Prostate gland (tissue), 2 donors: ENCODE data around the gene ATXN1. TPM values are rescaled to one million over a fixed set of nuclear protein-coding genes. Genes with fewer than 3 reads are reported as not detected.
"Not testable (repeated sequence)": the region's sequence is repeated elsewhere in the genome, so short reads cannot be mapped to it uniquely, and the experiment has no call there.

Experiments used
- DNase-seq: peaks from one replicate; pipeline ENCODE4 v3.0.0-alpha.2; 2019; ENCODE audit warnings: low spot score
- H3K27ac ChIP-seq, 2 donors: fragments of 200-600 bp; sonication (generic); 2 replicates each; pipeline ENCODE4 v1.5.1; 2017 to 2019
- H3K27me3 ChIP-seq: fragments of 200-600 bp; sonication (generic); replicated peaks from 2 replicates; pipeline ENCODE4 v1.5.1; 2019; ENCODE audit not compliant: insufficient read depth
- H3K36me3 ChIP-seq, 2 donors: fragments of 200-600 bp; sonication (generic); 1 replicate in 1 of 2; 2 replicates in 1 of 2; pipeline versions ENCODE4 v1.5.1 to v1.8.1; 2017 to 2019
- H3K4me1 ChIP-seq: fragments of 200-600 bp; sonication (generic); replicated peaks from 2 replicates; pipeline ENCODE4 v1.5.1; 2019
- H3K4me3 ChIP-seq, 2 donors: fragments of 200-600 bp; sonication (generic); 2 replicates each; pipeline ENCODE4 v1.5.1; 2017 to 2019
- H3K9me3 ChIP-seq: fragments of 200-600 bp; sonication (generic); 2 replicates; pipeline ENCODE4 v1.5.1; 2017
- CTCF ChIP-seq, 4 experiments: fragments of 200-600 bp in 2 of 4; fragments of 450-650 bp in 2 of 4; sonication (generic) in 2 of 4; IDR thresholded peaks; 1 replicate in 3 of 4; 2 replicates in 1 of 4; pipeline ENCODE4 v1.5.1; 2016 to 2019; ENCODE audit warnings: antibody characterized with exemption in 4 of 4, mild to moderate bottlenecking in 2 of 4, moderate library complexity in 2 of 4
- POLR2A ChIP-seq: fragments of 450-650 bp; IDR thresholded peaks from one replicate; pipeline ENCODE4 v1.6.1; 2016; ENCODE audit warnings: antibody characterized with exemption, mild to moderate bottlenecking
- POLR2AphosphoS5 ChIP-seq: sonication (generic); formaldehyde crosslinking; IDR thresholded peaks from one replicate; pipeline ENCODE4 v1.6.1; 2017; ENCODE audit warnings: antibody characterized with exemption
- WGBS: methylation state at CpG from one replicate; pipeline ENCODE4 v1.1.5; 2018; 5-methylcytosine and 5-hydroxymethylcytosine counted together
- intact Hi-C: fragments of 100-400 bp; cut with DNase I; formaldehyde crosslinking; loops from one replicate; pipeline ENCODE4 v1.14.2; 2022
- total RNA-seq, 2 donors: library from RNA; depleted of rRNA; stranded (reverse); fragments of >200 nt; gene quantifications; one replicate each; pipeline ENCODE4 v1.1.0, GENCODE V29; 2016

Gene ATXN1
- total RNA-seq, 2 donors from 2014 or later = 28.5 to 89.0 TPM

GRCh38 chr6:16267428-16268263 lies 493.6 kb downstream of the ATXN1 start:
- H3K27me3 ChIP-seq = no peaks in the 10 kb centered on the region
- no peak for TF ChIP-seq CTCF (IDR thresholded peaks at IDR 0.05)
- no peak for TF ChIP-seq POLR2A
- TF ChIP-seq POLR2AphosphoS5 = no peak
- WGBS = 95% methylated on average over 23 of the region's 23 CpGs
- no peak overlapping the region for H3K4me3 ChIP-seq
- intact Hi-C loops = no loop called here
- H3K9me3 ChIP-seq = no peaks in the 10 kb centered on the region
- no peak overlapping the region for H3K27ac ChIP-seq
- H3K4me1 ChIP-seq = no peaks in the 10 kb centered on the region
- DNase-seq = no peak
- no peaks in the 10 kb centered on the region for H3K36me3 ChIP-seq

- intact Hi-C loops = no loop called here
- Histone ChIP-seq H3K9me3 (no peaks in the 10 kb centered on the region), H3K27me3 (no peaks in the 10 kb centered on the region), H3K4me3 (no peak overlapping the region), H3K27ac (no peak overlapping the region), H3K36me3 (no peaks in the 10 kb centered on the region), H3K4me1 (no peaks in the 10 kb centered on the region)
- no peak for TF ChIP-seq POLR2AphosphoS5
- TF ChIP-seq CTCF (IDR thresholded peaks at IDR 0.05) = no peak
- TF ChIP-seq POLR2A = no peak
- WGBS = 96% methylated on average over 31 of the region's 31 CpGs
- no peak for DNase-seq
These were observed 495.6 kb downstream of the ATXN1 start for GRCh38 chr6:16265351-16266341.

GRCh38 chr6:16264785-16265184 lies 496.5 kb downstream of the ATXN1 start:
- Histone ChIP-seq H3K27me3 (no peaks in the 10 kb centered on the region), H3K27ac (no peak overlapping the region), H3K4me1 (no peaks in the 10 kb centered on the region), H3K36me3 (no peaks in the 10 kb centered on the region), H3K4me3 (no peak overlapping the region), H3K9me3 (no peaks in the 10 kb centered on the region)
- WGBS = 84% methylated on average over 2 of the region's 2 CpGs
- intact Hi-C loops = no loop called here
- no peak for DNase-seq
- TF ChIP-seq POLR2AphosphoS5 (no peak), CTCF (IDR thresholded peaks at IDR 0.05) (no peak), POLR2A (no peak)

GRCh38 chr6:16263464-16264099 lies 497.7 kb downstream of the ATXN1 start:
- H3K9me3 ChIP-seq, intact Hi-C loops, DNase-seq, H3K4me1 ChIP-seq, H3K36me3 ChIP-seq, H3K4me3 ChIP-seq, H3K27ac ChIP-seq, H3K27me3 ChIP-seq: not testable (repeated sequence)
- WGBS = 88% methylated on average over 13 of the region's 13 CpGs

- H3K27me3 ChIP-seq, DNase-seq, H3K9me3 ChIP-seq, H3K27ac ChIP-seq, H3K4me1 ChIP-seq, H3K4me3 ChIP-seq, intact Hi-C loops, H3K36me3 ChIP-seq: not testable (repeated sequence)
- 89% methylated on average over 12 of the region's 12 CpGs for WGBS
These were observed 498.5 kb downstream of the ATXN1 start for GRCh38 chr6:16262773-16263172.

- H3K27me3 ChIP-seq, H3K4me1 ChIP-seq, H3K9me3 ChIP-seq, H3K27ac ChIP-seq, DNase-seq, intact Hi-C loops, H3K4me3 ChIP-seq, H3K36me3 ChIP-seq: not testable (repeated sequence)
- WGBS = 92% methylated on average over 9 of the region's 9 CpGs
These were observed 500.7 kb downstream of the ATXN1 start for GRCh38 chr6:16260602-16261001.

GRCh38 chr6:16259604-16260003 lies 501.7 kb downstream of the ATXN1 start:
- H3K27ac ChIP-seq, H3K36me3 ChIP-seq, H3K4me3 ChIP-seq, H3K27me3 ChIP-seq, H3K9me3 ChIP-seq, intact Hi-C loops, H3K4me1 ChIP-seq, DNase-seq: not testable (repeated sequence)
- WGBS = 93% methylated on average over 2 of the region's 3 CpGs
